Colonic mucosa (tissue), 4 donors: ENCODE results near the gene MRPL43. TPM values are rescaled to one million over a fixed set of nuclear protein-coding genes. Genes with fewer than 3 reads are reported as not detected.

Experiments
- DNase-seq: peaks from one replicate; pipeline ENCODE4 v3.0.0-alpha.2; 2020
- H3K27ac ChIP-seq: fragments of 200-600 bp; one replicate; pipeline ENCODE4 v1.8.0; 2021
- H3K27me3 ChIP-seq: fragments of 200-600 bp; one replicate; pipeline ENCODE4 v1.8.0; 2021
- H3K36me3 ChIP-seq: fragments of 200-600 bp; one replicate; pipeline ENCODE4 v1.8.0; 2021
- H3K4me1 ChIP-seq: fragments of 200-600 bp; one replicate; pipeline ENCODE4 v1.8.0; 2021; ENCODE audit warnings: mild to moderate bottlenecking
- H3K4me3 ChIP-seq: fragments of 200-600 bp; one replicate; pipeline ENCODE4 v1.8.0; 2021
- H3K9ac ChIP-seq, 2 donors: one replicate each; pipeline ENCODE4 v1.7.0; 2013; ENCODE audit warnings: control low read depth in 2 of 2, low read depth in 2 of 2, low read length in 2 of 2
- H3K9me3 ChIP-seq: fragments of 200-600 bp; one replicate; pipeline ENCODE4 v1.8.0; 2021
- CTCF ChIP-seq: fragments of 200-600 bp; IDR thresholded peaks from one replicate; pipeline ENCODE4 v1.8.0; 2022; ENCODE audit warnings: antibody characterized with exemption, mild to moderate bottlenecking
- intact Hi-C: fragments of 100-400 bp; cut with DNase I; formaldehyde crosslinking; loops from one replicate; pipeline ENCODE4 v1.14.1; 2022
- total RNA-seq, 2 donors: library from RNA; stranded (reverse); fragmentation: NEBNext Ultra II Directional in 1 of 2; extraction: Animal tissue kit (Norgen Biotek cat#: 25700) in 1 of 2; gene quantifications; one replicate each; pipeline ENCODE4 v1.2.1, GENCODE V29; 2021
- donor health status: healthy.
- donor health status: DM: no; HTN: no; CAD: no.
- donor health status: DM: no; HTN: no; CAD: no.

The MRPL43 gene
- total RNA-seq, 2 donors from 2014 or later, result 71.5 to 105 TPM

DNA sequence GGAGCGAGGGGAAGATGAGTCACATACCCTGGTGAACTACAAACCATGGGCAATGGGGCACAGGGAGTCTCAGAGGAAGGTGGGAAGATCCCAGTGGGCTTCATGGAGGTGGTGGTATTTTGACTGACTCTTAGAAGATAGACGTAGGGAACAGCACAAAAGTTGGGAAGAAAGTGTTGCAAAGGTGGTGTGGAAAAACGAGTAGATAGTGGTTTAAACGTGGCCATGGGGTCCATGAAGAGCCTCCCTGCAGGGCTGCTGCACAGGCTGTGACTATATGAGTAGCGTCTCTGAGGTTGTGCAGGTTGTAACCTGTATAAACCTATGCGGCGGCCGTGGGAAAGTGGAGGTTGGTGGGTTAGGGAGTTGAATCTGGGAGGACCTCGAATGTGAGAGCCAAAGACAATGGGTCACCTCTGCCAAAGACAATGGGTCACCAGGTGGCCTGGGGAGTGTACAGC is 26.1 kb upstream of the MRPL43 start:
- H3K36me3 ChIP-seq, result no peaks in the 10 kb centered on the region
- intact Hi-C loops, result no loop called here
- no peak overlapping the region for H3K4me3 ChIP-seq
- DNase-seq, result no peak
- H3K4me1 ChIP-seq, result no peaks in the 10 kb centered on the region
- no peaks in the 10 kb centered on the region for H3K27me3 ChIP-seq
- no peak for TF ChIP-seq CTCF
- H3K27ac ChIP-seq, result peak overlapping the region; percentile 11
- no peaks in the 10 kb centered on the region for H3K9me3 ChIP-seq
- H3K9ac ChIP-seq, result no peak overlapping the region

- no peaks in the 10 kb centered on the region for H3K9me3 ChIP-seq
- H3K4me1 ChIP-seq, result no peaks in the 10 kb centered on the region
- H3K27me3 ChIP-seq, result no peaks in the 10 kb centered on the region
- intact Hi-C loops, result no loop called here
- no peaks in the 10 kb centered on the region for H3K36me3 ChIP-seq
- no peak overlapping the region for H3K4me3 ChIP-seq
- H3K27ac ChIP-seq, result peak overlapping the region; percentile 11
- peak; percentile 92 for DNase-seq
- TF ChIP-seq CTCF, result peak; percentile 78
- H3K9ac ChIP-seq, result no peak overlapping the region
Measured at GRCh38 chr10:101012525-101013364, 25.4 kb upstream of the MRPL43 start.

DNA sequence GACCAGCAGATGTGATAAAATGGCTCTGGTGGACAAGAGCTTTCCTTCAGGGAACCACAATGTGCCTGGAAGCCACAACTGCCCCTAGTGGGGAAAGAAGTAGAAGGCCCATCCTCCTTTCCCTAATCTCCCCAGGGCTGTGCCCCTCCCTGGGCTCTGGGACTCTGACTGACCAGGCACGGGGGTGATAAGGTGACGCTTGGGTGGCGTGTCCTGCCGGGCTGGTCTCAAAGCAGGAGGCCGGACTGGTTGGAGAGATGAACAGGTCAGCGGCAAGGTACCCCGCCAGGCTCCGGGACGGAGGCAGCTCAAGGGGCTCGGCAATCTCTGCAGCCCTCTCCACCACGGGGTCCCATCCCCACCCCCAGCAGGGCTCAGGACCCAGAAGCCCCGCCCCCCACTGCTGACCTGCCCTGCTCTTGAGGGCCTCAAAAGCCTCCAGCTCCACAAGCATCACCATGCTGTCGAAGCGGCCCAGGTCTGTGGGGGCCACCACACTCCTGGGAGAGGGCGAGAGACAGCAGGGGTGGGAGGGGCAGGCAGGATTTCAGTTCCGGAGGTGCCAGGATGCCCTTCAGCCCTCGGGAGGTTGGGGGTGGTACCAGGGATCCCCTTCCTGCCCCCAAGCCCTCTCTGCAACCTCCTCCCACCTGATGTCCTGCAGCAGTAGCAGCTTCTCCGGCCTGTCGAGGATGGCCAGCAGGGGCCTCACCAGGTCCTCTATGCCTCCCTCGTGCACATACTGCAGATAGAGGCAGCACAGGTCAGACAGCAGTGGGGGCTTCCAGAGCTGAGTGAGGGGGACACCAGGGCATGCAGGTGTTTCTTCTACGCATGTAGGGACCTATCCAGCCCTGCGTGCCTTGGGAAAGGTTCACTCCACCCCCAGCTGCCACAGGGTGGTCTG is 24.5 kb upstream of the MRPL43 start:
- Histone ChIP-seq H3K4me3 (no peak overlapping the region), H3K9me3 (no peaks in the 10 kb centered on the region), H3K9ac (peak overlapping the region in 1 of 2 donors; percentile 29), H3K4me1 (no peaks in the 10 kb centered on the region), H3K36me3 (no peaks in the 10 kb centered on the region), H3K27ac (no peak overlapping the region), H3K27me3 (no peaks in the 10 kb centered on the region)
- no peak for DNase-seq
- intact Hi-C loops, result loop anchor here (2.0 kb wide), 1 partner anchor 17 kb away; no protein-coding TSS in a partner anchor
- TF ChIP-seq CTCF, result no peak

- H3K4me3 ChIP-seq, result no peak overlapping the region
- intact Hi-C loops, result loop anchor here (2.0 kb wide), 1 partner anchor 16 kb away; no protein-coding TSS in a partner anchor
- no peaks in the 10 kb centered on the region for H3K27me3 ChIP-seq
- H3K27ac ChIP-seq, result no peak overlapping the region
- no peak for DNase-seq
- H3K9ac ChIP-seq, result no peak overlapping the region
- no peaks in the 10 kb centered on the region for H3K9me3 ChIP-seq
- H3K4me1 ChIP-seq, result no peaks in the 10 kb centered on the region
- TF ChIP-seq CTCF, result no peak
- no peaks in the 10 kb centered on the region for H3K36me3 ChIP-seq
Measured at GRCh38 chr10:101010329-101010728, 23.0 kb upstream of the MRPL43 start.

DNA sequence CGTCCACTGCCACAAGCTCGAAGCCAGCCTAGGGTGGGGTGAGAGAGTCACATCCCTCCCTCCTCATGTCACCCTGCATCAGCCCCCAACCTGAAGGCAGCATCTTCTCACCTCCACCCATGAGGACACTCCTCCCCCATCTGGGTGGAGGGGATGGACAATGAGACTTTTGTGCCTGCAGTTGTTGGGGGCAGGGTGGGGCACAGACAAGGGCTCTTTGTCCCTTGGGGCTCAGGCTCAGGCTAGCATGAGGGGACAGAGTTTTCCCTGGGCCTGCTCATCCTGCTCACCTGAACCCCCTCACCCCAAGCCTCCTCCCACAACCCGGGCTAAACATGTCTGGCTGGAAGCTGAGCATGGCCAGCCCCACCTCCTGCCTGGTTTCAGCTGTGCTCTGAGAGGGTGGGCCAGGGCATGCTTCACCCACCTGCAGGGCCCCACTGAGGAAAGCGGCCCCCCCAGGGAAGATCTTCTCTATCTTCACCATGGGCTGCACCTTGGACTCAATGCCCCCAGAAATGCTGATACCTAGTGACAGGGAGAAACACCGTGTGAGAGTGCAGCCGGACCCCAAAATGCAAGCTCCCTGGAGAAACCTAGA is 21.6 kb upstream of the MRPL43 start:
- Histone ChIP-seq H3K4me1 (no peaks in the 10 kb centered on the region), H3K9ac (no peak overlapping the region), H3K27ac (no peak overlapping the region), H3K27me3 (no peaks in the 10 kb centered on the region), H3K9me3 (no peaks in the 10 kb centered on the region), H3K36me3 (no peaks in the 10 kb centered on the region), H3K4me3 (no peak overlapping the region)
- intact Hi-C loops, result no loop called here
- no peak for DNase-seq
- no peak for TF ChIP-seq CTCF
